GM23338 (cell line): Measurements from ENCODE around the gene MDGA2. TPM values are rescaled to one million over a fixed set of nuclear protein-coding genes. Genes with fewer than 3 reads are reported as not detected.

ENCODE experiments used
- ATAC-seq: fragments of 200-7000 bp; cut with Tn5 transposase; 3 replicates; pipeline ENCODE4 v1.9.1; 2020
- DNase-seq: peaks from one replicate; pipeline ENCODE4 v3.0.0-alpha.2; 2015; ENCODE audit warnings: low spot score
- H2AFZ ChIP-seq: fragments of 200-600 bp; sonication (generic); 2 replicates; pipeline ENCODE4 v1.8.0; 2016; ENCODE audit warnings: antibody characterized with exemption, mild to moderate bottlenecking, moderate library complexity
- H3F3A ChIP-seq: fragments of 200-600 bp; sonication (generic); replicated peaks from 2 replicates; pipeline ENCODE4 v1.8.0; 2017; ENCODE audit warnings: antibody characterized with exemption, mixed run types, low read depth
- H3K27ac ChIP-seq: fragments of 200-600 bp; sonication (generic); 2 replicates; pipeline ENCODE4 v1.6.1; 2016; ENCODE audit warnings: low read depth
- H3K27me3 ChIP-seq: fragments of 200-600 bp; sonication (generic); 2 replicates; pipeline ENCODE4 v1.8.0; 2016; ENCODE audit warnings: mild to moderate bottlenecking, mixed run types, moderate library complexity; ENCODE audit not compliant: insufficient read depth
- H3K36me3 ChIP-seq: fragments of 200-600 bp; sonication (generic); 2 replicates; pipeline ENCODE4 v1.8.0; 2016; ENCODE audit warnings: mild to moderate bottlenecking; ENCODE audit not compliant: insufficient read depth
- H3K4me1 ChIP-seq: fragments of 200-600 bp; sonication (generic); 2 replicates; pipeline ENCODE4 v1.8.0; 2016; ENCODE audit warnings: mild to moderate bottlenecking, moderate library complexity; ENCODE audit not compliant: insufficient read depth
- H3K4me2 ChIP-seq: fragments of 200-600 bp; sonication (generic); 2 replicates; pipeline ENCODE4 v1.7.1; 2017; ENCODE audit warnings: mixed run types
- H3K4me3 ChIP-seq: fragments of 200-600 bp; sonication (generic); 2 replicates; pipeline ENCODE4 v1.6.1; 2016; ENCODE audit warnings: mixed run types
- H3K79me2 ChIP-seq: fragments of 200-600 bp; sonication (generic); replicated peaks from 2 replicates; pipeline ENCODE4 v1.8.0; 2017; ENCODE audit warnings: mild to moderate bottlenecking; ENCODE audit not compliant: insufficient read depth
- H3K9me2 ChIP-seq: fragments of 200-600 bp; sonication (generic); 2 replicates; pipeline ENCODE4 v1.8.0; 2017; ENCODE audit not compliant: insufficient read depth
- H4K20me1 ChIP-seq: fragments of 200-600 bp; sonication (generic); replicated peaks from 2 replicates; pipeline ENCODE4 v1.8.0; 2017; ENCODE audit warnings: mild to moderate bottlenecking; ENCODE audit not compliant: insufficient read depth
- H3K27ac Mint-ChIP-seq: 2 replicates; pipeline ENCODE4 v1.8.0; 2020; ENCODE audit warnings: inconsistent platforms, mild to moderate bottlenecking, moderate library complexity, mixed read lengths
- H3K27me3 Mint-ChIP-seq: 3 replicates; pipeline ENCODE4 v1.8.0; 2022; ENCODE audit warnings: low read depth, mild to moderate bottlenecking, moderate library complexity, mixed read lengths, inconsistent platforms; ENCODE audit not compliant: insufficient read depth, poor library complexity
- H3K36me3 Mint-ChIP-seq: 3 replicates; pipeline ENCODE4 v1.8.0; 2021; ENCODE audit warnings: low read depth, mild to moderate bottlenecking, inconsistent platforms, moderate library complexity, mixed read lengths
- H3K4me1 Mint-ChIP-seq: 3 replicates; pipeline ENCODE4 v1.8.0; 2020; ENCODE audit warnings: mild to moderate bottlenecking, inconsistent platforms, mixed read lengths
- H3K4me3 Mint-ChIP-seq: 3 replicates; pipeline ENCODE4 v1.8.0; 2021; ENCODE audit warnings: moderate library complexity, mild to moderate bottlenecking, inconsistent platforms, mixed read lengths
- H3K9me3 Mint-ChIP-seq: 3 replicates; pipeline ENCODE4 v1.8.0; 2020; ENCODE audit warnings: moderate library complexity, mild to moderate bottlenecking, inconsistent platforms, mixed read lengths
- CREB1 ChIP-seq: fragments of 250-450 bp; sonication (Bioruptor Pico); IDR thresholded peaks from 2 replicates; pipeline ENCODE4 v1.5.0; 2020; ENCODE audit warnings: low read depth, mild to moderate bottlenecking, moderate library complexity
- EZH2 ChIP-seq: fragments of 200-600 bp; sonication (generic); IDR thresholded peaks from one replicate; pipeline ENCODE4 v1.8.0; 2017; ENCODE audit warnings: antibody characterized with exemption, mild to moderate bottlenecking, low read depth; ENCODE audit not compliant: unreplicated experiment
- EZH2phosphoT487 ChIP-seq: fragments of 200-600 bp; sonication (generic); IDR thresholded peaks from one replicate; pipeline ENCODE4 v1.8.1; 2018; ENCODE audit warnings: antibody characterized with exemption; ENCODE audit not compliant: unreplicated experiment
- NANOG ChIP-seq: IDR thresholded peaks from 2 replicates; pipeline ENCODE4 v1.6.1; 2016; ENCODE audit warnings: antibody characterized with exemption, borderline replicate concordance
- REST ChIP-seq: IDR thresholded peaks from one replicate; pipeline ENCODE4 v1.6.1; 2018; ENCODE audit warnings: antibody characterized with exemption; ENCODE audit not compliant: unreplicated experiment
- STAT1 ChIP-seq: IDR thresholded peaks from one replicate; pipeline ENCODE4 v1.6.1; 2016; ENCODE audit warnings: antibody characterized with exemption; ENCODE audit not compliant: unreplicated experiment
- ZNF331 ChIP-seq: fragments of 250-450 bp; sonication (Bioruptor Pico); IDR thresholded peaks from 2 replicates; pipeline ENCODE4 v1.5.0; 2020; ENCODE audit warnings: low read depth, mild to moderate bottlenecking, moderate library complexity
- ZNF462 ChIP-seq: fragments of 250-450 bp; sonication (Bioruptor Pico); IDR thresholded peaks from 2 replicates; pipeline ENCODE4 v1.5.0; 2020; ENCODE audit warnings: mild to moderate bottlenecking, moderate library complexity
- polyA plus RNA-seq: library from polyadenylated mRNA; unstranded; fragments of >200 nt; fragmentation: Nextera tagmentation; extraction: Ambion mirVana; gene quantifications from 2 replicates; pipeline ENCODE4 v1.2.1, GENCODE V29; 2016
- total RNA-seq: library from RNA; depleted of rRNA; stranded (reverse); fragments of >200 nt; shearing (Covaris generic); gene quantifications from 2 replicates; pipeline ENCODE4 v1.2.3, GENCODE V29; 2014
- TF ChIP-seq, protein P1 (sequence below), 2 experiments: fragments of 200-600 bp in 1 of 2; sonication (generic) in 1 of 2; conservative IDR thresholded peaks; 2 replicates each; pipeline versions ENCODE4 v1.5.1 to v1.6.1; 2016 to 2017; ENCODE audit warnings: antibody characterized with exemption in 2 of 2, low read depth in 2 of 2, mild to moderate bottlenecking in 2 of 2, moderate library complexity in 1 of 2

The MDGA2 gene
- total and polyA plus RNA-seq, 2 experiments from 2014 or later, result 0.68 to 1.7 TPM

DNA sequence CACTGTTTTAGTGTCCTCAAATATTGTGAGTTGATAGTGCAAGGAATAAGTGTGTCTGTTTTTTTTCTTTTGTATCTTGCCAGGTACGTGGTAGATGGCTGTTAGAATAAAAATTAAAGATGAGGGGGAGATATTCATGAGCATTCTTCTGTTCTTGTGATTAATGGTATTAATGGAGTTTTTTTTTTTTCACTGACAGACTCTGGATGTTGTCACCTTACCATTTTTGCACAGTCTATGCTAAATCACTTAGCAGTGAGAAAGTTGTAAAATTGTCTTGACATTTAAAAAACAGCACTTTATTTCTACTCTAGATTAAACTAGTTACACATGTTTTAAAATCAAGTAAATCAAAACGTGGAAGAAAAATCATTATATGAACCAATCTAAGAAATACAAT, 204.3 kb downstream of the MDGA2 start (continued):
- TF ChIP-seq, protein P1, sequence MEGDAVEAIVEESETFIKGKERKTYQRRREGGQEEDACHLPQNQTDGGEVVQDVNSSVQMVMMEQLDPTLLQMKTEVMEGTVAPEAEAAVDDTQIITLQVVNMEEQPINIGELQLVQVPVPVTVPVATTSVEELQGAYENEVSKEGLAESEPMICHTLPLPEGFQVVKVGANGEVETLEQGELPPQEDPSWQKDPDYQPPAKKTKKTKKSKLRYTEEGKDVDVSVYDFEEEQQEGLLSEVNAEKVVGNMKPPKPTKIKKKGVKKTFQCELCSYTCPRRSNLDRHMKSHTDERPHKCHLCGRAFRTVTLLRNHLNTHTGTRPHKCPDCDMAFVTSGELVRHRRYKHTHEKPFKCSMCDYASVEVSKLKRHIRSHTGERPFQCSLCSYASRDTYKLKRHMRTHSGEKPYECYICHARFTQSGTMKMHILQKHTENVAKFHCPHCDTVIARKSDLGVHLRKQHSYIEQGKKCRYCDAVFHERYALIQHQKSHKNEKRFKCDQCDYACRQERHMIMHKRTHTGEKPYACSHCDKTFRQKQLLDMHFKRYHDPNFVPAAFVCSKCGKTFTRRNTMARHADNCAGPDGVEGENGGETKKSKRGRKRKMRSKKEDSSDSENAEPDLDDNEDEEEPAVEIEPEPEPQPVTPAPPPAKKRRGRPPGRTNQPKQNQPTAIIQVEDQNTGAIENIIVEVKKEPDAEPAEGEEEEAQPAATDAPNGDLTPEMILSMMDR (conservative IDR thresholded peaks at IDR 0.05; ENCODE audit: low read depth in 2 of 2), result no peak
- TF ChIP-seq NANOG, result no peak

DNA sequence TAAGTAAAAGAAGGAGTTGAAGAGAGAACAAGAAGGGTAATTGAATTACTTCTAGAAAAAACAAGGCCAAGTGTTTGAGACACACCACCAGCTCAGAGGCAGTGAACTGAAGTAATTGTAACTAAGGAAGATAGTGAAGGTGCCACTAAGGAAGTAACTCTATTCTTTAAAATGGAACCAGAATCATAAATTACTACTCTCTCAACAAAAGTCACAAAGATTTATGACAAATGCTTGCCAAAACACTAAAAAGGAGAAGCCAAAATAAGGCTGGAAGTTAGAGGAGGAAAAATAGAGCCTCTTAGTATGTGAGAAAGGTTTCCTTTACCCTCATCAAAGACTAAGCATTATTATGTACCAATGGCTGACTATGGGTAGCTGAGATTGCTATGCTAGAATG, 208.5 kb downstream of the MDGA2 start:
- Histone ChIP-seq H3F3A (no peaks in the 10 kb centered on the region), H3K79me2 (no peaks in the 10 kb centered on the region), H3K36me3 (no peaks in the 10 kb centered on the region), H3K27ac (no peak overlapping the region), H3K4me3 (no peak overlapping the region), H3K9me2 (no peaks in the 10 kb centered on the region), H3K4me2 (no peak overlapping the region), H3K27me3 (no peaks in the 10 kb centered on the region), H2AFZ (no peak overlapping the region), H3K4me1 (no peaks in the 10 kb centered on the region), H4K20me1 (no peaks in the 10 kb centered on the region)
- TF ChIP-seq EZH2phosphoT487 (no peak), STAT1 (no peak), ZNF331 (CRISPR knock-in tag) (no peak), REST (no peak), EZH2 (no peak), ZNF462 (CRISPR knock-in tag) (no peak), CREB1 (no peak)
- Mint-ChIP-seq H3K27me3 (no peaks in the 10 kb centered on the region), H3K36me3 (no peaks in the 10 kb centered on the region), H3K9me3 (no peaks in the 10 kb centered on the region), H3K27ac (no peak overlapping the region), H3K4me3 (no peak overlapping the region), H3K4me1 (peaks cover 4% of the 10 kb centered on the region; the same call in 2 of the 3 replicates)
- DNase-seq, result no peak
- ATAC-seq, result no peak
